HUES6 (cell line): ENCODE data around the gene REV3L.

Source experiments
- H3K27ac ChIP-seq: 2 replicates; pipeline ENCODE4 v1.7.0; 2013; ENCODE audit warnings: low read depth, mild to moderate bottlenecking, low read length, inconsistent platforms
- H3K27me3 ChIP-seq: 2 replicates; pipeline ENCODE4 v1.6.1; 2013; ENCODE audit warnings: low read length; ENCODE audit not compliant: control insufficient read depth, insufficient read depth
- H3K36me3 ChIP-seq: 2 replicates; pipeline ENCODE4 v1.6.1; 2013; ENCODE audit warnings: low read length; ENCODE audit not compliant: control insufficient read depth, insufficient read depth
- H3K4me1 ChIP-seq: 2 replicates; pipeline ENCODE4 v1.6.1; 2013; ENCODE audit warnings: low read length; ENCODE audit not compliant: control insufficient read depth, insufficient read depth
- H3K4me3 ChIP-seq: 2 replicates; pipeline ENCODE4 v1.5.1; 2013; ENCODE audit warnings: low read depth, low read length
- H3K9ac ChIP-seq: one replicate; pipeline ENCODE4 v1.6.1; 2013; ENCODE audit warnings: mild to moderate bottlenecking, low read length
- H3K9me3 ChIP-seq: 2 replicates; pipeline ENCODE4 v1.6.1; 2013; ENCODE audit warnings: low read depth, low read length; ENCODE audit not compliant: control insufficient read depth, insufficient read depth

Gene REV3L

DNA sequence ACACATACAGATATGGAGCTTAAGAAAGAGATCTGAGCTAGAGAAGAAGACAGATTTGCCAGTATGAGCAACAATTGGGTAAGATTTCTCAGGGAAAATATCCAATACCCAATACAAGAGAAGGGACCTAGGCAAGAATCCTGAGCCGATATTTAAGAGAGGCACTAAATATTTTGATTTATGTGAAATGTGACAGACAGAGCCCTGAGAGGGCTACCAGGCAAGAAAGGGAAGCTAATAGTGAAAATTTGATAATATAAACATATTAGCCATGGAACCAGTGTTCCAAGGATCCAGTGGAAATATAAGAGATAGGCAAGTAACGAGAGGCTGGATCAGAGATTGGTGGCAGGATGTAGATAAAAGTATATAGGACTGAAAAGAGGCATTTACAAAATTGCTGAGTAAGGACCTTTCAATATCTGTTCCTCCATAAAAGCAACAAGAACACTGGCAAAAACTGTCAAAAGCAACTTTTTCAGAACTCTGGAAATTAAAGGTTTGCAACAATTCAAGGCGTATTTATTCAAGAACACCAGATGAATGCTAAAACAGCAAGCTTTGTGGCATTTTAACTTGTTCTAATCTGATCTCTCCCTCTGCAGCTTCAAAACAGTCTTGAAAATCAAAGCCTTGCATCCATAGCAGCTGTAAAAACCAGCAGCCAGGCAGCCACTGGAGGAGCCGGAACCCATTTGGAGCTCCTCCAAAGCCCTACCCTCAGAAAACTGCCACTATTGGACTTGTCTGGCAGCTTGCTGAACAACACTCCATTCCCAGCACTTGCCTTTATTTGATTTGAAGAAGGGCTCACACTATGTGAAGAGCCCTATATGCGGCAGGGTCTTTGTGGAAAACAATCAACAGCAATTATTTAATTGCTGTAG lies 58.8 kb downstream of the REV3L start:
- no peaks in the 10 kb centered on the region for H3K4me1 ChIP-seq
- no peaks in the 10 kb centered on the region for H3K27me3 ChIP-seq
- no peak overlapping the region for H3K4me3 ChIP-seq
- H3K36me3 ChIP-seq = no peaks in the 10 kb centered on the region
- peaks cover 6% of the 10 kb centered on the region; the same call in 1 of the 2 replicates for H3K9me3 ChIP-seq
- H3K9ac ChIP-seq = no peak overlapping the region
- H3K27ac ChIP-seq = no peak overlapping the region

DNA sequence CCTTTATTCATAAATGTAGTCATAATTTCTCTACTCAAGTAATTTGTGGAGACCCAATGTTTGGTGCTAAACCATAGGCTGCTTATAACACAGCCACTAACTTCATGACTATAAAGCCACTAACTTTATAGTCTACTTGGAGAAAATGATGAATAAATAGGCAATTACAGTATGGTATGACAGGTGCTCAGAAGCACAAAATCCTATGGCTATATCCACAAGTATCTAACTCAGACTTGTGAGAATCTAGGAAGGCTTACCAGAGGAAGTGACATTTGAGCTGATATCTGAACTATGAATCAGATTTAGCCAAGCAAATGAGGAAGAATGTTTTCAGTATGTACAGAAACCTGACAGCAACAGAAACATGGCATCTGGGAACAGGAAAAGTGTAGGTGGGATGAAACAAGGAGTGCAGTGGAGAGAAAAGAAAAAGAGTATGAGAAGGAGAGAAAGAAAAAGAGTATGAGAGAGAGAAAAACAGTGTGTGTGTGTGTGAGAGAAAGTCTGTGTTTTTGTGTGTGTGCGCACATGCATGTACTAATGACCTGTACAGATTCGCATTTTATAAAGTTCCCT lies 59.9 kb downstream of the REV3L start:
- no peaks in the 10 kb centered on the region for H3K4me1 ChIP-seq
- no peaks in the 10 kb centered on the region for H3K36me3 ChIP-seq
- H3K27ac ChIP-seq = no peak overlapping the region
- H3K9me3 ChIP-seq = no peaks in the 10 kb centered on the region
- no peak overlapping the region for H3K4me3 ChIP-seq
- no peak overlapping the region for H3K9ac ChIP-seq
- H3K27me3 ChIP-seq = no peaks in the 10 kb centered on the region

DNA sequence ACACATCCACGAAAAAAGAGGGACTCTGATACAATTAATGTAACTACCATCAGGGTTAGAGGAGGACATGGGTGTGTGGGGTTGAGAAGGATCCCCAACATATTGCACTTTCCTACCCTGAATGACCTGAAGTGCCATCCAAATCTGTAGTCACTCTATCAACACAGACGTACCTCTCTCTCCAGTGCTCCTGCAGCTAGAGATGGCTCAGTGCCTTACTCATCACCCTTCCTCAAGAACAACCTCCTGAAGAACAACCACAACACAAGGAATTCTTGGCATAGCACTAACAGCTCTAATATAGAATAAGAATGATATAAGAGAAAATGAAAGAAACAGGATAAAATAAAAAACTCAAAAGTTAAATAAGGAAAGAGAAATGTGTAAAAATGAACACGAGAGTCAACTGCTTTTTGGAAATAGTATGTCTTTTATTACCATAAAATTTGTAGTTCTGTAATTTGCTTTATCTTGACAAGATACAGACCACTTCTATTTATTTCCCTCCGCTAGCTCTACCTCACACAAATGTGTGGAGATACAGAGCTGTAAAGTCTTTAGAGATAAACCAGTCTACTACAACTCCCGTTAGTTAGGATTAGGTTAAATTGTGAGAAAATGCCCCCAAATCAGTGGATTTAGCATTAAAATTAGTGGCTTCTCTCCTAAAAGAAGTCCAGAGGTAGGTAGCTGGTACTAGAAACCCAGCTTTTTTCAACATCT lies 63.9 kb downstream of the REV3L start:
- Histone ChIP-seq H3K9ac (no peak overlapping the region), H3K27me3 (no peaks in the 10 kb centered on the region), H3K4me1 (no peaks in the 10 kb centered on the region), H3K27ac (no peak overlapping the region), H3K36me3 (no peaks in the 10 kb centered on the region), H3K9me3 (no peaks in the 10 kb centered on the region), H3K4me3 (no peak overlapping the region)

DNA sequence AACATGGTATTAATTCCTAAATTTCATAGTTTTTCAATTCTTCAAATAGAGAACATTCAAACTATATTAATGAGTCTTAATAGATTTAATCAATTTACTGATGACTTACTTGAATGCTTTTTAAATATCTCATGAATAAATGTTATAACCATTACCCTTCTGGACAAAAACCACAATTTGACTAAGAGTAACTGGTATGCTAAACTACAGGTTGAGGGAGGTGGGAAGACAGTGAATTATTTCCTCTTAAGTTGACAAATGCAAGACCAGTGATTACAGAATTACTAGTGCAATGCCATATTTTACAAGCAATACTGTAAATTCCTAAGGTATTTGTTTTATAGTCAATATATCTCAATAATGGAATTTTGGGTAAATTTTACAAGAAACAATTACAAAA lies 65.1 kb downstream of the REV3L start:
- Histone ChIP-seq H3K4me1 (no peaks in the 10 kb centered on the region), H3K27me3 (no peaks in the 10 kb centered on the region), H3K9me3 (no peaks in the 10 kb centered on the region), H3K36me3 (no peaks in the 10 kb centered on the region), H3K27ac (no peak overlapping the region), H3K4me3 (no peak overlapping the region), H3K9ac (no peak overlapping the region)

GRCh38 chr6:111417181-111417585 lies 65.8 kb downstream of the REV3L start:
- Histone ChIP-seq H3K9me3 (no peaks in the 10 kb centered on the region), H3K27ac (no peak overlapping the region), H3K27me3 (no peaks in the 10 kb centered on the region), H3K9ac (no peak overlapping the region), H3K36me3 (no peaks in the 10 kb centered on the region), H3K4me1 (no peaks in the 10 kb centered on the region), H3K4me3 (no peak overlapping the region)

GRCh38 chr6:111416529-111416928 lies 66.5 kb downstream of the REV3L start:
- Histone ChIP-seq H3K9ac (no peak overlapping the region), H3K4me1 (no peaks in the 10 kb centered on the region), H3K27ac (no peak overlapping the region), H3K9me3 (no peaks in the 10 kb centered on the region), H3K27me3 (no peaks in the 10 kb centered on the region), H3K4me3 (no peak overlapping the region), H3K36me3 (no peaks in the 10 kb centered on the region)

GRCh38 chr6:111414373-111414772 lies 68.6 kb downstream of the REV3L start:
- H3K27ac ChIP-seq = no peak overlapping the region
- no peak overlapping the region for H3K4me3 ChIP-seq
- H3K36me3 ChIP-seq = 0 out of 2 replicates have a peak, but pooled peaks cover 2% of the 10 kb centered on the region

GRCh38 chr6:111411978-111412566 lies 70.9 kb downstream of the REV3L start:
- Histone ChIP-seq H3K27me3 (no peaks in the 10 kb centered on the region), H3K27ac (no peak overlapping the region), H3K9ac (no peak overlapping the region), H3K4me3 (no peak overlapping the region), H3K4me1 (no peaks in the 10 kb centered on the region), H3K36me3 (0 out of 2 replicates have a peak, but pooled peaks cover 2% of the 10 kb centered on the region), H3K9me3 (no peaks in the 10 kb centered on the region)

More at GRCh38 chr6:111414373-111414772, 68.6 kb downstream of the REV3L start:
- no peaks in the 10 kb centered on the region for H3K4me1 ChIP-seq
- no peaks in the 10 kb centered on the region for H3K27me3 ChIP-seq
- H3K9me3 ChIP-seq = no peaks in the 10 kb centered on the region
- H3K9ac ChIP-seq = no peak overlapping the region

DNA sequence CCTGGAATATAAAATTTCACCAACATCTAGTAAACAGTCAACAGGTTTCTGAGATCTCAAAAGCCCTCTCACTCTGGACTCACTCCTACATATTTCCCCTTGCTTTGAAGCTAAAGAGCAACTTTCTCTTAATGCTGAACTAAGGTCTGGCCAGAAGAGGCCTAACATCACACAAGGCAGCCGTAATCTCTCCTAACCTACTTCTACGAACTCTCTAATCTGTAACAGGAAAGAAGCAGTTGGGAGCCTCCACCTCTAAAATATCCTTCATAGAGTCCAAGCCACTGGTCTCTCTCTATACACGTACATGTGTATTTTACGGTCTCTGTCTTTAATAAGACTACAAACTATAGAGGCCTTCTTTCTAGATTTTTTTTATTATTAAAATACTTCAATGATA lies 72.0 kb downstream of the REV3L start:
- Histone ChIP-seq H3K9ac (no peak overlapping the region), H3K36me3 (0 out of 2 replicates have a peak, but pooled peaks cover 2% of the 10 kb centered on the region), H3K4me3 (no peak overlapping the region), H3K9me3 (no peaks in the 10 kb centered on the region), H3K4me1 (no peaks in the 10 kb centered on the region), H3K27ac (no peak overlapping the region), H3K27me3 (no peaks in the 10 kb centered on the region)

GRCh38 chr6:111410371-111410770 lies 72.6 kb downstream of the REV3L start:
- H3K9ac ChIP-seq = no peak overlapping the region
- H3K36me3 ChIP-seq = 0 out of 2 replicates have a peak, but pooled peaks cover 2% of the 10 kb centered on the region
- H3K9me3 ChIP-seq = no peaks in the 10 kb centered on the region
- H3K4me3 ChIP-seq = no peak overlapping the region
- no peak overlapping the region for H3K27ac ChIP-seq
- H3K4me1 ChIP-seq = no peaks in the 10 kb centered on the region
- H3K27me3 ChIP-seq = no peaks in the 10 kb centered on the region
